Peyer's patch (tissue), 4 donors: ENCODE measurements around the gene TPD52L2. TPM values are rescaled to one million over a fixed set of nuclear protein-coding genes. Genes with fewer than 3 reads are reported as not detected.

Experiments
- DNase-seq, 3 donors: peaks; one replicate each; pipeline ENCODE4 v3.0.0-alpha.2; 2017 to 2019
- H3K27ac ChIP-seq, 4 donors: fragments of 200-600 bp; sonication (generic); one replicate each; pipeline ENCODE4 v1.5.1; 2016 to 2019
- H3K27me3 ChIP-seq, 2 donors: fragments of 200-600 bp; sonication (generic); one replicate each; pipeline ENCODE4 v1.5.1; 2019
- H3K36me3 ChIP-seq, 3 donors: fragments of 200-600 bp; sonication (generic); one replicate each; pipeline ENCODE4 v1.5.1; 2016 to 2019
- H3K4me1 ChIP-seq, 4 donors: fragments of 200-600 bp; sonication (generic); one replicate each; pipeline ENCODE4 v1.5.1; 2016 to 2019
- H3K4me3 ChIP-seq, 4 donors: fragments of 200-600 bp; sonication (generic); 1 replicate in 3 of 4; 2 replicates in 1 of 4; pipeline ENCODE4 v1.5.1; 2016 to 2019; ENCODE audit warnings: mild to moderate bottlenecking in 1 of 4
- H3K9me3 ChIP-seq, 4 donors: fragments of 200-600 bp; sonication (generic); one replicate each; pipeline ENCODE4 v1.5.1; 2016 to 2019; ENCODE audit warnings: mild to moderate bottlenecking in 1 of 4
- CTCF ChIP-seq, 6 experiments: fragments of 450-650 bp in 4 of 6; fragments of 200-600 bp in 2 of 6; sonication (generic) in 1 of 6; IDR thresholded peaks; one replicate each; pipeline ENCODE4 v1.5.1; 2017 to 2019; ENCODE audit warnings: antibody characterized with exemption in 6 of 6, mild to moderate bottlenecking in 3 of 6, moderate library complexity in 1 of 6
- POLR2A ChIP-seq, 2 donors: fragments of 450-650 bp; IDR thresholded peaks; one replicate each; pipeline ENCODE4 v1.5.1; 2017; ENCODE audit warnings: antibody characterized with exemption in 2 of 2, mild to moderate bottlenecking in 2 of 2, moderate library complexity in 2 of 2
- total RNA-seq, 4 donors: library from RNA; depleted of rRNA; stranded (reverse); fragments of >200 nt; gene quantifications; one replicate each; pipeline ENCODE4 v1.1.0, GENCODE V29; 2016

The TPD52L2 gene
- total RNA-seq, 4 donors from 2014 or later = 59.4 to 78.7 (median 65.1) TPM

DNA sequence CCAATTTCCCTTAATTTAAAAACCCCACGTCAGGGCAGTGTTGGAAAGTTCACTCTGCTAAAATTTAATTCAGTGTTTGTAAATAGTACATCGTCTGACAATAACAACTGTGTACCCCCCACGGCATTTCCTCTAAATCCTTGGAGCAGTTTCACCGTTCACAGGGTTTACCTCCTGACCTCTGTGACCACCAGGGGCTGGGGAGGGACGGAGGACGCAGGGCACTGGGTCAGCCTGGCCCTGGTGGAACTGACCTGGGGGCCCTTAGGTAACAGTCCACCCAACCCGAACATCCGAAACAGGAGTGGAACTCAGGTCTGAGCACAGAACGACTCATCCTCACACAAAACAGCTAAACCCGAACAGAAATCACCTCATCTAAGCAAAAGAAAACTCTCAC lies 36.1 kb upstream of the TPD52L2 start:
- peaks cover 0 to 18% of the 10 kb centered on the region in 2 donors for H3K27me3 ChIP-seq
- H3K9me3 ChIP-seq = no peaks in the 10 kb centered on the region
- TF ChIP-seq POLR2A (IDR thresholded peaks at IDR 0.05) = no peak
- no peak for TF ChIP-seq CTCF (IDR thresholded peaks at IDR 0.05)
- H3K27ac ChIP-seq = peak overlapping the region in 2 of 4 donors; percentile 9 to 31
- no peaks in the 10 kb centered on the region for H3K36me3 ChIP-seq
- DNase-seq = no peak
- H3K4me1 ChIP-seq = peaks cover 0 to 37% (median 11%) of the 10 kb centered on the region in 4 donors
- peak overlapping the region in 1 of 4 donors; percentile 64 for H3K4me3 ChIP-seq

- H3K4me1 ChIP-seq = peaks cover 0 to 43% (median 11%) of the 10 kb centered on the region in 4 donors
- TF ChIP-seq CTCF (IDR thresholded peaks at IDR 0.05) (no peak), POLR2A (IDR thresholded peaks at IDR 0.05) (no peak)
- no peaks in the 10 kb centered on the region for H3K36me3 ChIP-seq
- no peaks in the 10 kb centered on the region for H3K9me3 ChIP-seq
- H3K27ac ChIP-seq = peak overlapping the region; percentile 22 to 77 (median 62)
- no peak for DNase-seq
- H3K27me3 ChIP-seq = peaks cover 0 to 18% of the 10 kb centered on the region in 2 donors
- peak overlapping the region in 3 of 4 donors; percentile 56 to 64 (median 61) for H3K4me3 ChIP-seq
Observed at GRCh38 chr20:63829603-63829944, 35.5 kb upstream of the TPD52L2 start.

DNA sequence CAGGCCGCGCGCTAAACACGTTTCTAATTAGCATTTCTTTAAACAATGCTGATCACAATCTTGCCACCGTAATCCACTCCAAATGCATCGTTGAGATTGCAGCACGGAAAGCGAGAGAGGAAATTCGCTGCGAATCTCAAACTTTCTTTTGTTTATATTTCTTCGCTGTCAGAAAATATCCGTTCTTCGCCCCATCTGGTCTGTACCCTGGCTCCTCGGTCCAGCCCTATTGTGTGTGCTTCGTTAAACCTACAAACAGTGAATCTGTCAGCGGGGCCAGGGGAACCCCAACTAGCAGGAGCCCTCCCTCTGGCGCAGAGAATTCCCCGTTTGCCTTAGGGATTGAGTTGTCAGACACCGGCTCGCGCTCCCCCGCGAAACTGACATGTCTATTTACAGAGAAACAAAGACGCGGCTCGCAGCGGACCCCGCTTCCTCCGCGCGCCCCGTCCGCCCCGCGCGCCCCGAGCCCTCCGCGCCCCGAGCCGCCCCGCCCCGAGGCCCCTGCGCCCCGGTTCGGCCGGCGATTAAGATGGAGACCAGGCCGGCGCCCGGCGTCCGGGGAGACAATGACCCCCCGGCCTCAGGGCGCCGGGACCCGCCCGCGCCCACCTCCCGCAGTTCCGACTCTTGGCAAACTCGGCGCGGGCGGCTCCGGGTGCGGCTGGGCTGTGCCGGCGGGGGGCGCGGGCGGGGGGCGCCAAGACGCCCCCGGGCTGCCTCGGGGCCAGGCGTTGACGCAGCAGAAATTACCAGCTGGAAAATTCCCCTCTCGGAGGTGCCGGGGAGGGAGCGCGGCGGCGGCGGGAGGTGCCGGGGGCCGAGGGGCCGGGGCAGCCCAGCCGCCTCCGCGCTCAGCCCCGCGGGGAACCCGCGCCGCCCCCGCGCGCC lies 34.9 kb upstream of the TPD52L2 start:
- TF ChIP-seq CTCF (IDR thresholded peaks at IDR 0.05) = no peak
- no peak for TF ChIP-seq POLR2A (IDR thresholded peaks at IDR 0.05)
- peaks cover 0 to 18% of the 10 kb centered on the region in 2 donors for H3K27me3 ChIP-seq
- peaks cover 0 to 49% (median 11%) of the 10 kb centered on the region in 4 donors for H3K4me1 ChIP-seq
- H3K9me3 ChIP-seq = no peaks in the 10 kb centered on the region
- H3K27ac ChIP-seq = peak overlapping the region; percentile 22 to 77 (median 62)
- H3K36me3 ChIP-seq = no peaks in the 10 kb centered on the region
- peak overlapping the region; percentile 38 to 64 (median 58) for H3K4me3 ChIP-seq
- no peak for DNase-seq

DNA sequence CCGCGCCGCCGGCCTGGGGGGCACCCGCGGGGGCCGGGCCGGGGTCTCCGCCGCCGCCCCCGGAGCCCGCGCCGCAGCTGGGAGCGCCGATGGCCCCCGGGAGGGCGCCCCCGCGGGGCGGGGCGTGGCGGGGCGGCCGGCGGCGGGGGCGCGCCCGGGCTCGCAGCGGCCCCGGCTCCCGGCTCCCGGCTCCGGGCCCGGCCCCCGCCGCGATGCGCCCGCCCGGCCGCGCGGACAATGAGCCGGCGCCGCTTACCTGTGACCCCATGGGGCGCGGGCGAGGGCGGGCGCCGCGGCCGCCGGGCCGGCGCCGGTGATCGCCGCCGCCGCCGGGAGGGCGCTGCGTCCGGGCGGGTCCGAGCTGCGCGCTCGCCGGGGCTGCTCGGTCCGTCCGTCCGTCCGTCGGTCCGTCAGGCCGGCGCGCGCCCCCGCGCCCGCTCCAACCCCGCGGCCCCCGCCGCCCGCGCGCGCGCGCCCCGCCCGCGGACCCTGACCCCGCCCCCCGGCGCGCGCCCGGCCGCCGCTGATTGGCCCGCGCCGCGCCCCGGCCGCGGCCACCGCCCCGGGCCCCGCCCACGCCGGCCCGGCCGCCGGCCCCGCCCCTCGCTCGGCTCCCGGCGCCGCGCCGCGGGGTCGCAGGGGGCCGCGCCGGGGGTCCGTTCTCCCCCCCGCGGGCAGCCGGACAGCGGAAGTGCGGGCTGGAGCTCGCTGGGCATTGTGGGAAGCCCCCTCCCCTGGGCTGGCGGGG lies 34.1 kb upstream of the TPD52L2 start, which contains the start of gene ZBTB46:
ZBTB46 (minus strand) TSS at position 424 of the 748 bp plus-strand sequence. CDS start 40,507 bp downstream, outside the sequence.
- H3K27ac ChIP-seq = peak within 1 kb of the TSS; percentile 53 to 77 (median 70)
- H3K36me3 ChIP-seq = no peaks in the 10 kb centered on the region
- H3K27me3 ChIP-seq = peaks cover 0 to 18% of the 10 kb centered on the region in 2 donors
- H3K4me3 ChIP-seq = peak within 1 kb of the TSS; percentile 38 to 72 (median 62)
- TF ChIP-seq CTCF (IDR thresholded peaks at IDR 0.05) (no peak), POLR2A (IDR thresholded peaks at IDR 0.05) (no peak)
- H3K4me1 ChIP-seq = peaks cover 0 to 52% (median 11%) of the 10 kb centered on the region in 4 donors
- H3K9me3 ChIP-seq = no peaks in the 10 kb centered on the region
- DNase-seq = peak in 2 of 3 donors; percentile 64 to 70

- no peaks in the 10 kb centered on the region for H3K36me3 ChIP-seq
- no peak for DNase-seq
- H3K27me3 ChIP-seq = peaks cover 0 to 18% of the 10 kb centered on the region in 2 donors
- peaks cover 0 to 52% (median 11%) of the 10 kb centered on the region in 4 donors for H3K4me1 ChIP-seq
- H3K4me3 ChIP-seq = peak overlapping the region; percentile 34 to 72 (median 62)
- no peaks in the 10 kb centered on the region for H3K9me3 ChIP-seq
- TF ChIP-seq CTCF (IDR thresholded peaks at IDR 0.05) (no peak), POLR2A (IDR thresholded peaks at IDR 0.05) (no peak)
- H3K27ac ChIP-seq = peak overlapping the region; percentile 53 to 76 (median 62)
Observed at GRCh38 chr20:63831646-63831992, 33.5 kb upstream of the TPD52L2 start.
